Body of pancreas (tissue), 4 donors: Measurements from ENCODE around the gene CCDC91. TPM values are rescaled to one million over a fixed set of nuclear protein-coding genes. Genes with fewer than 3 reads are reported as not detected.

Experiments
- ATAC-seq: fragments of 150-250 bp; one replicate; pipeline ENCODE4 v1.9.1; 2016
- DNase-seq, 4 donors: peaks; one replicate each; pipeline ENCODE4 v3.0.0-alpha.2; 2019
- H3K27ac ChIP-seq, 4 donors: fragments of 200-600 bp; sonication (generic); 1 replicate in 3 of 4; 2 replicates in 1 of 4; pipeline versions ENCODE4 v1.5.1 to v1.6.1; 2016 to 2019; ENCODE audit warnings: mild to moderate bottlenecking in 1 of 4, mixed read lengths in 1 of 4, moderate library complexity in 1 of 4
- H3K27me3 ChIP-seq, 2 donors: fragments of 200-600 bp; sonication (generic); one replicate each; pipeline ENCODE4 v1.6.0; 2016; ENCODE audit warnings: mild to moderate bottlenecking in 1 of 2
- H3K36me3 ChIP-seq, 2 donors: fragments of 200-600 bp; sonication (generic); replicated peaks in 1 of 2; 2 replicates each; pipeline ENCODE4 v1.5.1; 2016; ENCODE audit warnings: low read depth in 2 of 2; ENCODE audit not compliant: insufficient read depth in 1 of 2
- H3K4me1 ChIP-seq: fragments of 200-600 bp; sonication (generic); one replicate; pipeline ENCODE4 v1.6.0; 2016
- H3K4me3 ChIP-seq, 2 donors: fragments of 200-600 bp; sonication (generic); 1 replicate in 1 of 2; 2 replicates in 1 of 2; pipeline ENCODE4 v1.5.1; 2016 to 2019
- H3K9me3 ChIP-seq, 3 donors: fragments of 200-600 bp; sonication (generic); 1 replicate in 2 of 3; 2 replicates in 1 of 3; pipeline ENCODE4 v1.5.1; 2016
- CTCF ChIP-seq, 7 experiments: fragments of 450-650 bp in 4 of 7; fragments of 200-600 bp in 3 of 7; sonication (generic) in 3 of 7; IDR thresholded peaks; one replicate each; pipeline ENCODE4 v1.5.1; 2016 to 2019; ENCODE audit warnings: antibody characterized with exemption in 7 of 7
- POLR2A ChIP-seq, 3 donors: fragments of 450-650 bp; IDR thresholded peaks; one replicate each; pipeline ENCODE4 v1.6.1; 2016; ENCODE audit warnings: antibody characterized with exemption in 3 of 3, mild to moderate bottlenecking in 2 of 3
- WGBS, 2 donors: methylation state at CpG; one replicate each; pipeline ENCODE4 v1.1.5; 2017; 5-methylcytosine and 5-hydroxymethylcytosine counted together
- intact Hi-C: fragments of 100-400 bp; cut with DNase I; formaldehyde crosslinking; loops from one replicate; pipeline ENCODE4 v1.15.1; 2023
- total RNA-seq, 2 donors: library from RNA; depleted of rRNA; stranded (reverse); fragments of >200 nt; gene quantifications; one replicate each; pipeline ENCODE4 v1.1.0, GENCODE V29; 2016

CCDC91 gene
- total RNA-seq, 2 donors from 2014 or later: 31.9 to 35.6 TPM

- WGBS, 2 donors: 84 to 86% methylated on average over 2 of the region's 2 CpGs
- no peaks in the 10 kb centered on the region for H3K36me3 ChIP-seq
- H3K9me3 ChIP-seq: no peaks in the 10 kb centered on the region
- H3K4me1 ChIP-seq: peaks cover 27% of the 10 kb centered on the region
- intact Hi-C loops: no loop called here
- no peak for TF ChIP-seq POLR2A (IDR thresholded peaks at IDR 0.05)
- no peak for TF ChIP-seq CTCF (IDR thresholded peaks at IDR 0.05)
- H3K27ac ChIP-seq: no peak overlapping the region
- H3K27me3 ChIP-seq: no peaks in the 10 kb centered on the region
- H3K4me3 ChIP-seq: no peak overlapping the region
- no peak for DNase-seq
- no peak for ATAC-seq
Observed at GRCh38 chr12:28223858-28224257, 33.6 kb downstream of the CCDC91 start.

DNA sequence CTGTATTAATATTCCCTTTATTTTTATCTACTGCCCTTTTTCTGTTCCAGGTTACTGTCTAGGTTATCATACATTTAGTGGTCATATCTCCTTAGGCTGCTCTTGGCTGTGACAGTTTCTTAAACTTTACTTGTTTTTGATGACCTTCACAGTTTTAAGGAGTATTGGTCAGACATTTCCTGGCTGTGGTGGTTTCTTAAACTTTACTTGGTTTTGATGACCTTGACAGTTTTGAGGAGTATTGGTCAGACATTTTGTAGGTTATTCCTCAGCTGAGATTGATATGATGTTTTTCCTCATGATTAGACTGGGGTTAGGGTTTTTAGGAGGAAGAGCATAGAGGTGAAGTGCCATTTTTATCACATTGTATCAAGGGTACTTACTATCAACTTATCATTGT is 36.4 kb downstream of the CCDC91 start:
- ATAC-seq: no peak

DNA sequence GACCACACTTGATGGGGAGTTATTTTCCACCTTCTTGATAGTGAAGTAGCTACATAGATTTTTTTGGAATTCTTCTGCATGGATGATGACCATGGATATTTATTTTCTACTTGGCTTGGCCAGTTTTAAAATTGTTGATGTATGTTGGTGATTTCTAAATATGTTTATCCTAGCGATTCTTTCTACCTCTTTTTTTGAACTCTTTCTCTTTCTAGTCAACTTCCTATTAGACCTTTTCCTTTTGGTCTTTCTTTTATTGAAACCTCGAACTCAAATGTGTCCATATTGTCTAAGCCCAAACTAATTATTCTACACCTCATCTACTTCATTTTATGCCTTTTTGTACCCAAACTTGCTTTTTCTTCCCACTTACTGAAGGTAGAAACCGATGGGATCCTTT is 37.0 kb downstream of the CCDC91 start:
- no peak for DNase-seq
- Histone ChIP-seq H3K27ac (no peak overlapping the region), H3K36me3 (no peaks in the 10 kb centered on the region), H3K27me3 (no peaks in the 10 kb centered on the region), H3K4me1 (peaks cover 43% of the 10 kb centered on the region), H3K4me3 (no peak overlapping the region), H3K9me3 (no peaks in the 10 kb centered on the region)
- intact Hi-C loops: no loop called here
- no peak for TF ChIP-seq POLR2A (IDR thresholded peaks at IDR 0.05)
- TF ChIP-seq CTCF (IDR thresholded peaks at IDR 0.05): no peak
- 90 to 95% methylated on average over 3 of the region's 3 CpGs for WGBS, 2 donors
- ATAC-seq: no peak

More for the DNA sequence above, 36.4 kb downstream of the CCDC91 start:
- TF ChIP-seq CTCF (IDR thresholded peaks at IDR 0.05): no peak
- no peak for TF ChIP-seq POLR2A (IDR thresholded peaks at IDR 0.05)
- H3K9me3 ChIP-seq: no peaks in the 10 kb centered on the region
- no peak overlapping the region for H3K4me3 ChIP-seq
- intact Hi-C loops: no loop called here
- no peaks in the 10 kb centered on the region for H3K27me3 ChIP-seq
- no peak overlapping the region for H3K27ac ChIP-seq
- no peak for DNase-seq
- peaks cover 43% of the 10 kb centered on the region for H3K4me1 ChIP-seq
- no peaks in the 10 kb centered on the region for H3K36me3 ChIP-seq

DNA sequence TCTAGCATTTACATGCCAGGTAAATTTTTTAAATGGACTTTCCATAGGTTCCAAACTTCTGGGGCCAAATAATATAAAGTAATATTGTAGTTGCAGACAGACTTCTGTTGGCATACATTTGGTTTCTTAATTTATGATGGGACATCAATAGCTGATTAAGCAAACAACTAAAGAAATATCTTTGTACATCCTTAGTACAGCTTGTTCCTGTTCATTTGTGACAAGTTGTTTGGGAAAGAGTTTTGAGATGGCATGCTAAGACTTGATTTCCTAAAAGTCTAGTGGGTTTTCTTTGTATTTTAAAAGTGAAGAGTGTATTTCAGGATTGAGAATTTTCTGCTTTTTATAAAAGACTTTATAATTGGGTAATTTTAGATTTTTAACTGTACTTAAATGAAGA is 41.0 kb downstream of the CCDC91 start:
- Histone ChIP-seq H3K4me1 (peaks cover 32% of the 10 kb centered on the region), H3K27me3 (no peaks in the 10 kb centered on the region), H3K4me3 (no peak overlapping the region), H3K27ac (no peak overlapping the region), H3K36me3 (no peaks in the 10 kb centered on the region), H3K9me3 (no peaks in the 10 kb centered on the region)
- TF ChIP-seq CTCF (IDR thresholded peaks at IDR 0.05) (no peak), POLR2A (IDR thresholded peaks at IDR 0.05) (no peak)
- DNase-seq: no peak
- no peak for ATAC-seq
- intact Hi-C loops: no loop called here

- H3K4me3 ChIP-seq: no peak overlapping the region
- H3K27me3 ChIP-seq: no peaks in the 10 kb centered on the region
- no peaks in the 10 kb centered on the region for H3K36me3 ChIP-seq
- H3K9me3 ChIP-seq: no peaks in the 10 kb centered on the region
- TF ChIP-seq CTCF (IDR thresholded peaks at IDR 0.05): no peak
- TF ChIP-seq POLR2A (IDR thresholded peaks at IDR 0.05): no peak
- ATAC-seq (no peak), DNase-seq (no peak)
- H3K27ac ChIP-seq: no peak overlapping the region
- intact Hi-C loops: no loop called here
- H3K4me1 ChIP-seq: peaks cover 28% of the 10 kb centered on the region
- WGBS, 2 donors: 93 to 95% methylated on average over 2 of the region's 2 CpGs
Observed at GRCh38 chr12:28232211-28232928, 42.1 kb downstream of the CCDC91 start.
